Activated gamma-delta T cell (primary cell): Measurements from ENCODE around the gene SCRN3.
"Not testable (repeated sequence)": the region's sequence is repeated elsewhere in the genome, so short reads cannot be mapped to it uniquely, and the experiment has no call there.

Source experiments
- DNase-seq: peaks from one replicate; lab custom pipeline; 2025; lab: John Stamatoyannopoulos, UW
- total RNA-seq, 2 donors: gene quantifications; one replicate each; lab custom pipeline; 2026; lab: John Stamatoyannopoulos, UW

Gene SCRN3
- 17.5 to 19.0 reads per million in 2 donors for total RNA-seq

- peak; percentile 49 for DNase-seq
These were observed at the start of gene SCRN3 for GRCh38 chr2:174395284-174395968. SCRN3 (plus strand) TSS chr2:174395730; CDS start chr2:174398284, 2,554 bp downstream.

- DNase-seq, result no peak
These were observed 45.5 kb upstream of the SCRN3 start for GRCh38 chr2:174350018-174350417.

- no peak for DNase-seq
These were observed 44.8 kb upstream of the SCRN3 start for GRCh38 chr2:174350593-174351181.

- DNase-seq, result no peak
These were observed 42.5 kb upstream of the SCRN3 start for GRCh38 chr2:174353004-174353403.

GRCh38 chr2:174356347-174356746 lies 39.2 kb upstream of the SCRN3 start:
- no peak for DNase-seq

GRCh38 chr2:174359663-174360062 lies 35.9 kb upstream of the SCRN3 start:
- DNase-seq, result not testable (repeated sequence)

GRCh38 chr2:174362949-174363348 lies 32.6 kb upstream of the SCRN3 start:
- no peak for DNase-seq

- DNase-seq, result not testable (repeated sequence)
These were observed 31.9 kb upstream of the SCRN3 start for GRCh38 chr2:174363492-174364225.

- DNase-seq, result no peak
These were observed 30.9 kb upstream of the SCRN3 start for GRCh38 chr2:174364628-174365027.

GRCh38 chr2:174365571-174365970 lies 30.0 kb upstream of the SCRN3 start:
- no peak for DNase-seq

- no peak for DNase-seq
These were observed 26.8 kb upstream of the SCRN3 start for GRCh38 chr2:174368691-174369090.

- no peak for DNase-seq
These were observed 18.6 kb upstream of the SCRN3 start for GRCh38 chr2:174376967-174377366.

GRCh38 chr2:174383796-174384195 lies 11.7 kb upstream of the SCRN3 start:
- DNase-seq, result no peak

GRCh38 chr2:174385201-174385600 lies 10.3 kb upstream of the SCRN3 start:
- no peak for DNase-seq

- not testable (repeated sequence) for DNase-seq
These were observed 6.8 kb upstream of the SCRN3 start for GRCh38 chr2:174388706-174389105.

- DNase-seq, result no peak
These were observed 6.0 kb upstream of the SCRN3 start for GRCh38 chr2:174389542-174389941.

GRCh38 chr2:174390303-174390702 lies 5.2 kb upstream of the SCRN3 start:
- not testable (repeated sequence) for DNase-seq

GRCh38 chr2:174392706-174393105 lies 2.8 kb upstream of the SCRN3 start:
- DNase-seq, result no peak

GRCh38 chr2:174395969-174396630 lies 570 bp downstream of the SCRN3 start:
- no peak for DNase-seq

GRCh38 chr2:174397773-174398172 lies 2.2 kb downstream of the SCRN3 start:
- DNase-seq, result no peak

GRCh38 chr2:174399171-174399570 lies 3.6 kb downstream of the SCRN3 start:
- no peak for DNase-seq

- no peak for DNase-seq
These were observed 5.3 kb downstream of the SCRN3 start for GRCh38 chr2:174400853-174401252.
